SIG-M5 (cell line): ENCODE results near the gene PROM2.

Experiments used
- DNase-seq: peaks from one replicate; lab custom pipeline; 2025; lab: John Stamatoyannopoulos, UW

Gene PROM2

DNA sequence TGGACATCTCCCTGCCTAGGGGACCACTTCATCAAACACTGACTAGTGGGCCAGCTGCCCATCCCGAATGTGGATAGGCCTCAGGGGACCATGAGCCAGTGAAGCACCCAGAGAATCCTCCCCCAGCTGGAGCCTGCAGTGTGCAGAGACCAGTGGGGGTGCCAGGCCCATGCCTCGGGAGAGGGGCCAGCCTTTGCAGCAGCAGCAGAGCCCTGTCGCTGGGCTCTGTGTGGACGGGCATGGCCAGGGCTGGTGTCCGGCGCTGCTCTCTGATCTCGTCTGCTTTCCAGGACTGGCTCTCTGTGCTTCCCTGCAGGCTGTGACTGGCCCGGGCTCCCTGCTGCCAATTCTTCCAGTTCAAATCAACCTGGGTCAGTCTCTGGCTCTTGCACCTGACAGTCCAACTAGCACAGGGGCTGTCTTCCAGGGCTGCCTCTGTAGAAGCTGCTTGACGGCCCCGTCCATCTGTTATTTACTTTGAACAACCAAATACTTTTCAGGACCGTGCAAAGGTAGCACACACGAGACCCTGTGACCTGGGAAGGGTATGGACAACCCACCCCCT, 34.3 kb downstream of the PROM2 start:
- no peak for DNase-seq

DNA sequence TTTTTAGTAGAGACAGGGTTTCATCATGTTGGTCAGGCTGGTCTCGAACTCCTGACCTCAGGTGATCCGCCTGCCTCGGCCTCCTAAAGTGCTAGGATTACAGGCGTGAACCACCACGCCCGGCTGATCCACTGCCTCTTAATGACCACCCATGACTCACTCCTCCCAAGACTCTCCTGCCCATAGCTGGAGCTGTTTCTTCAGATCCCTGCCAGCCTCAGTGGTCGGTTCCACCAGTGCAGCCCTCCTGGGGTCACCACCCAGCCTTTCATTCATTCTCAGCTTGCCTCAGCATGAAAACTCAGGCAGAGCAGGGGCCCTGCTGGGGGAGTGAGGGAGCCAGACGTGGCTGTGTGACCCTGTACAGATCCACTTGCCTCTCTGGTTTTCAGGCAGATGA, 35.4 kb downstream of the PROM2 start:
- DNase-seq: no peak

DNA sequence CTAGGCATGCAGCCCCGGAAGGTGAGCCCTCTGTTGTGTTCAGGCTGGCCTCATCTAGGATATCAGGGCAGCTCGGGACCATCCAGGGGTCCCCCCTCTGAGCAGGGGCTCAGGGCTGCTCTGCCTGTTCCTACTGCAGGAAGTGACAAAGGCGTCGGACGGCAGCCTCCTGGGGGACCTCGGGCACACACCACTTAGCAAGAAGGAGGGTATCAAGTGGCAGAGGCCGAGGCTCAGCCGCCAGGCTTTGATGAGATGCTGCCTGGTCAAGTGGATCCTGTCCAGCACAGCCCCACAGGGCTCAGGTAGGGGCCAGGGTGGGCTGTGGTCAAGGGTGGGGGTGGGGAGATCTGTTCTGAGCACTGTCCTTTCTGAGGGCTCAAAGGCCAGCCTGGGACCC, 36.0 kb downstream of the PROM2 start:
- no peak for DNase-seq

DNA sequence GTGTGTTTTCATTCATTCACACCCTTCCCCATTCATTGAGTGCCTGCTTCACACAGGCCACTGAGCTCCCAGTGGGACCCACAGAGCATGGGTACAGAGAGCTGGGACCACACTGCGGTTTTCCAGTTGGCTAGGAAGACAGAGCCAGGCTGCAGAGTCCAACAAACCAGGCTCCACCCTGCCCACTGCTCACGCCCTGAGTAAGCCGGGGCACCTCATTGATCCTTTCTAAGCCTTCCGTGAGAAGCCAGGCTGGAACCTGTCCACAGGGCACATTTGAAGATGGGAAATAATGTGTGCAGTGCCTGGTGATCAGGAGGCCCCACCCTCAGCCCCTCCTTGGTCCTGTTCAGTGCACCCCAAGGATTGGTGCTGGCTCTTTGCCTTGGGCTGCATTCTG, 36.4 kb downstream of the PROM2 start:
- DNase-seq: no peak

DNA sequence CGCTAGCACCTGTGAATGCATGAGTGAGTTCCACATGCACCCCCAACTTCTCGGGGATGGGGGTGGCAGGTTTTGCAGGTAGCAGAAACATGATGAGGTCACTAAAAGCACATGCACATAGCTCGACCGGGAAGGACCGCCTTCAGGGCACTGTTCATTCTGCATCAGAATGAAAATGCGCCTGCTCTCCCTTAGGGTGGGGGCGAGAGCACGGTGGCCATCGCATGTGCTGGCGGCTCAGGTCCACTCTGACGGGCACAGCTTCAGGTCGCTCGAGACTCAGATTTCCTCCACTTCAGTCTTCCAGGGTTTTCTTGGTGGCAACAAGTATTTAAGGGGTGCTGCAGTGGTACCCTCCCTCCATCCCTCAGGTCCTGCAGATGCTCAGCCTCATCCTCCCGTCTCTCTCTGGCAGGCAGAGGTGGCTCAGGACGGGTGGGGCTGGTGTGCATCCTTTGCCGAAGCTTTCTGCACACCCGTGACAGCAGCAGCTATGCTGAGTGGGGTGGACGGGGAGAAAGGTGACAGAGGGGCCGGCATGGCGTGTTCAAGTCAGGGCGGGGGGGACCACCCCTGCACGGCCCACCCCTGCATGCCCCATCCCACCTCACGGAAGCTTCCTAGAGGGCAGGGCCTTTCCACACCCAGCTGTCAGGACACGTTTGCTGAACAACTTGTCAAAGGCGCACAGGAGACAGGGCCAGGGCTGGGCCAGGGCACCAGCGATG, 37.7 kb downstream of the PROM2 start:
- no peak for DNase-seq

DNA sequence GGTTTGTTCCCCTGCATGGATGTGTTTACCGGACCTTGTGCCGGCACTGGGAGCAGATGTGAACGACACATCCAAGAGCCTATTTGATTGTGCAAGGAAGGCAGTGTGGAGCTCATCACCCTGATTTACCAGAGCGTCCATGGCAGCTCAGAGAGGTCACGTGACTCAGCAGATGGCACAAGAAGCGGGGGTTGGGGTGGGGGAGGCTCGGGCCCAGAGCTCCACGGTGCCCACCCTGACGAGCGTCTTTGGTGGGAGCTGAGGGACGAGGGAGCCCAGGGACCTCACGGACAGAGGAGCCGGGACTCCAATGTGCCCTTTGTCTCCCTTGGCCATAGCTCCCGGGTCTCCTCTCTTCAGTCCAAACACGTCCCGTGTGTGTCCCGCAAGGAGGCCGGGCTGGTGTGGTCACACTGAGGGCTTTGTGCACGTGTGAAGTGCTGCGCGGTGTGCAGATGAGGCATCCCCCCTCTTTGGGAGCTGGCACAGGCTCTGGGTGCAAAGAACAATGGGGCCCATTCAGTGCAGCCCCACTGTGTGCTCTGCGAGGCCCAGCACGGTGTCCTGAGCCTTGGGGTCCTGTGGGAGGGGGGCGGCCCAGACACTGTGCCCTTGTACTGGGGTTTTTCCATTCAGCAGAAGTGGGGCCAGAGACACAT, 38.4 kb downstream of the PROM2 start:
- DNase-seq: no peak

DNA sequence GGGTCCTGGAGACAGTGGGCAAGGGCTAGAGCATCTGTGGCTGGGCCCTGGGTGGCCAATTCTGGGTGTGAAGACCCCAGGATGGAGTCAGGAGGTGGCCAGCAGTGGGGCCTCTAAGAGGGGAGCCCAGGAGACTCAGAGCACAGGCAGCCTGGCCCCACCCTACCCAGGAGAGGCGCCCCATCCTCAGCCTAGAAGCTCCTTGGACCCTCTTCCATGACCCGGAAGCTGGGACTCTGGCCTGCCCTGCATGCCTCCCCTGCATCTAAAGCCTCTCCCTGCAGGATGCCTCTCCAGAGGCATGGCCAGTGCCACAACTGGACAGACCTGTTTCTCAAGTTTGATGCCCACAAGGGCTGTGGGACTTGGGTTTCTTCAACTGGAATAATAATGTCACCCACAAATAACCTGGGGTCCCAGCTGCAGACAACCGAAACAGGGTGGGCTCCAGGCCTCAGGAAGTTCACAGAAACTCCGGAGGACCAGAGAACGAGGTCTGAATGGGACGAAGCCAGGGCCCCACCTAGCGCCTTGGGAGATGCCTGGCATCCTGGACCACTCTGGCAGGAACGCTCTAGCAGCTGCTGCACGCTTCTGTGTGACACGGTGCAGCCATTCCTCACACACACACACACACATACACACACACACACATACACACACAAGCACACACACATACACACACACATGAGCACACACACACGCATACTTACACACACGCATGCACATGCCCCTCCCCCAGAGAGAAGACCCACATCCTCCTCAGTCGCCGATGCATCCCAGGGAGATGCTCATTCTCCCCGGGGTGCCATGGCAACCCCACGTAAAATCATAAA, 39.3 kb downstream of the PROM2 start:
- no peak for DNase-seq

DNA sequence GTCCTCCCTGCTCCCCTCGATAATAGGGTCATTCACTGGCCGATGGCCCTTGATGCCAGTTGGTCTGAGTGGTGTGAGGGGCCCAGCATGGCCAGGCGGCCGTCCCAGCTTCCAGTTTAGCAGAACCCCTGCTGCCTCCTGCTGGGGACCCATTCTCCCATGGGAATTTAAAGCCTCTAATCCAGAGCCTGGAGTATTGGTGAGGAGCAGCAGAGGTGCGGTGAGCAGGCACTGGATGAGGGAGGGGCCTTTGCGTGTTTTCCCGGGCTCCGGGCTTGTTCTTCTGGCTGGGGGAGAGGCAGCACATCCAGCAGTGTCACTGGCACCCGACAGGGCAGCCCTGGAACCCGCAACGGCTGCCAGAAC, 40.3 kb downstream of the PROM2 start:
- no peak for DNase-seq

DNA sequence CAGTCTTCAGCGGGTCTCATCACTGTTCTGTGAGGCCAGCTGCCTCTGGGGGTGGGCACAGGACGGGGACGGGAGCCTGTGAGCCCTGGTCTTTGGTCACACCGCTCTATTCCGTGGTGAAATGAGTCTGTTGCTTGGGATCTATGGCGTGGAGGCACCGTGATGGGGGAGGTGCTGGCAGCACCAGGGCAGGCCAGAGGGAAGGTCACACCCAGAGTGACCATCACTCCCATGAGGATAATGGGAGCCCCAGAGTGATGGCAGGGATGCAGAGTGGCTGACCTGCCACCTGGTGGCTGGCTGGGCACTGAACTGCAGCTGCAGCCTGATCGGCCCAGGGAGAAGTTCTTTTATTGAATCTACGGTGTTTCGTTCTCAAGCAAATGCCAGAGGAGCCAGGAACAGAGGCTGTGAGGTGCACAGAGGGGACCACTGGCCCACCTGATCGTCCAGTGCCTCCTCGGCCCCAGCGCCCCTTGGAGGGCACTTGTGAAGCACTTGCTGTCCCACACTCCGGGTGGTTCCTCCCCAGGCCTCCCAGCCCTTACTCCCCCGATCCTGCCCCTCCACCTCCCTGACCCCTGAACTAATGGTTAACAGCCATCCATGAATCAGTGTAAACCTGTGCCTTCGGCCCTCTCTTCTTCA, 40.8 kb downstream of the PROM2 start:
- DNase-seq: no peak

DNA sequence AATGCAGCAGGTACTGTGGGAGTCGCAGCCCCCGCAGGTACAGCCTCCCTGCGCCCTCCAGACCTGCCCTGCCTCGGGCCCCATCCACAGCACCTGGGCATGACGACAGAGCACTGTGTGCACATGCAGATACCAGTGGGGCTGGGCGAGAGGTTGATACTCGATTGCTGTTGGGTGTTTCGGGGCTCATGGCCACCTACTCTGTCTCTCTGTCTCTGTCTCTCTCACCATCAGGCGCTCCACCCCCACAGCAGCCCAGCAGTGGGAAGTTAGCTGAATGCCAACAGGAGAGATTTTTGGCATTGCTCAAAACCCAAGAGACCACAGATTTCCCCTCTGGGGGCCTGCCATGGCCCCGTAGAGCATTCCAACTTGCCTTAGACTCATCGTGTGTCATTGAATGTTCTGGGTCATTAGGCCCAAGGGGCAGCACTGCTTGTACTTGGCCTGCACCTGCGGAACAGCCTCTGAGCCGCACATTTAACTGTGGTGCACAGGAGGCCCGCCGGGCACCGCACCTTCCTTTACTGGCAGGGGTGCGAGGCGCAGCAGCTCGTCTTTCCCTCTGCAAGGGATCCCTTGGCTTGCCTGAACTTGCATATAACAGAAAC, 41.7 kb downstream of the PROM2 start:
- DNase-seq: no peak

DNA sequence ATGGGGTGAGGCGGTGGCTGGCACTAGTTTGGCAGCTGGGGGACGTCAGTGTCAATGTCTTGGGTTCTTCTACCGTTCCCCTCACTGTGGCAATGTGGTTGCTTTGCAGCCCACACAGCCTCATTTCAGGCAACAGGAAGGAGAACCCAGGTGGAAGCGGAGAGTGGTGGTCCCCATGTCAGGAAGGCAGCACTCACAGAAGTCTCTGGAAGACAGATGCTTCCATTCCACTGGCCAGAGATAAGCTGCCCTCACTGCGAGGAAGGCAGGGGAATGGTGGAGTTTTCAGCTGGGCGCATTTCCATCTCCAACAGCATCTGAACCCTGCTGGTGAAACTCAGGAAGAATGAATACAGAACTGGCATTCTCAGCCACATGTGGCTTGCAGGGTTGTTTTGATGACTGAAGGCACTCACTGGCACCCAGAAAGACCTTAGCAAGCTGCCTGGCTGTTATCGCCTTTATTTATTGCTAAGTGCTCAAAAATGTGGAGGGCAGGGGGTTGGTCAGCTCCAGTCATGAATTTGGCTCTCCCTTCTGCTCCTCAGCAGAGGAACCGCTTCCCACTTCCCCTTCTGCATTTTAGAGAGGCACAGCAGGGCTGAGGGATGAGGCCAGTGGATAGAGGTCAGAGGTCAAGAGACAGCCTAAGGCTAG, 42.3 kb downstream of the PROM2 start:
- no peak for DNase-seq

DNA sequence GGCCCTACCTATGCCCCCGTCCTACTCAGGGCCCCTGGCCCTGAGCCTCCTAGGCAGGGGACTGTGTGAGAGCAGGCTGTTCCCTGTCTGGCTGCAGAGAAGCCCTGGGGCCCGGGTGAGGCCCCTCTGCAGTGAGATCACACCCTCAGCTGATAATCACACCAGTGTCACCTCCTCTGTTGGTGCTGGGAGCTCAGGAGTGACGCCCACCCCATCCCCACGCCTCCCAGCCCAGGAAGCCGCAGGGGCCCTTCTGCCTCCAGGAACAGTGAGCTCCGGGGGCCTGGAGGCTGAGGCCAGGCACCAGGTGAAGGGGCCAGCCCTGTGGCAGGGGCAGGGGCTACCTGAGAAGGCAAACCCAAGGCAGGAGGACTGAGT, 42.9 kb downstream of the PROM2 start:
- no peak for DNase-seq

DNA sequence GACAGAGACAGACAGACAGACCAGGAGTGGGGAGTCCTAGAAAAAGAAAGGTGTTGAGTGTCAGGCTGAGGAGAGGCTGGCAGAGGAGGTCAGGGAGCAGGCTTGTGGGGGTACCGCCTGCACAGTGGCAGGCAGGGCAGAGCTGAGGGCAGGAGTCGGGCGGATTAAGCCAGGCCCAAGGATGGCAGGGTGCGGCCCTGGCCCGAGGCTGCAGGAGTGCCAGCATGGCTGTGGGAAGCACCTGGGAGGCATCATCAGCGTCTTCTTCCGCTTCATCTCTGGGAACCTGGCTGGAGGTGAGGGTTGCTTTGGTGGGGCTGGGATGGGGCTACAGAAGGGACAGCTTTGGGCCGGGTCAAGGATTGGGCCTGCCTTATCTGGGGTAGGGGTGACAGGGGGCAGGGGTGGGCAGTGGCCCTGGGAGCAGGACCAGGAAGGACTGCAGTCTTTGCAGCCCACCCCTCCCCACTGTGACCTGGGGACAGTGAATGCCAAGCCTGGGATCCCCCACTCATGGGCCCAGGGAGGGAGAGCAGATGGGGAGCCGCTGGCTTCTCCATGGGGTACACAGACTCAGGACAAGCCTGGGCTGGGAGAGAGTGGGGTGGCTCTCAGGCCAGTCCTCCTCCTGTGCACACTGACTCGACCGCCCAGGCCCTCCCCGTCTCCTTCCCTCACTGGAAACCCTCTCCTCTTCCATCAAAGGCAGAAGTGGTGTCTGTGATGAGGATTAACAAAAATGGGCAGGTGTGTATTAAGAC, 43.6 kb downstream of the PROM2 start:
- no peak for DNase-seq

DNA sequence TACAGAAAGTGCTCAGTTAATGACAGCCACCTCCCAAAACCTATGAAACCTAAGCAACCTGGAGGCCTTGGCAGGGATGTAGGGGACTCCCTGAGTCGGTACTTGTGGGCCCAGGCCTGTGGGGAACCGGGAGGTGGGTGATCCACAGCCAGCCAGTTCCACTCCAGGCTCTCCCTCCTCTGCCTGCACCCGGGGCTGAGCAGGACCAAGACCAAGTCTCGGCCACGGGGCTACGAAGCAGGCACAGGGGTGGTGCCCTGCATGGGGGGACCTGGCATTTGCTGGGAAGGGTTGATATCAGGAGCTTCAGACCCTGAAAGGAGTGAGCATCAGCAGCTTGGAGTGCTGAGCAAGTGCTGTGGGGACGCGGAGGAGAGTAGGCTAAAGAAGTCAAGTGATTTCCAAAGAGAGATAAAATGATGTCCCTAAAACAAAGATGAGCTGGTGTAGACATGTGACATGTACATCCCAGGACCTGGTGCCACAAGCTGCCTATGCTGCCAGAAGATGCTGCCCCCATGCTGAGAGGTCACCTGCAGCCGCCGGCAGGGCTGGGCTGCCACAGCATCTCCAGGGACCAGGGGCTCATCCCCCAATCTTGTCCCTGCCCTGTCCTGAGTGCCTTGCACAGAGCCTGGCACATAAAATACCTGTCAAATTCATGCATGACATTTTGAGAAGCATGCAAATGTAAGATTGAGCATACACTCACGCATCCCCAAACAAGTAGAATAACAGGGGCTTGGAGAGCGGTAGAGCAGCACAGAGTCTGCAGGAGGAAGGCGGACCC, 44.4 kb downstream of the PROM2 start:
- no peak for DNase-seq

DNA sequence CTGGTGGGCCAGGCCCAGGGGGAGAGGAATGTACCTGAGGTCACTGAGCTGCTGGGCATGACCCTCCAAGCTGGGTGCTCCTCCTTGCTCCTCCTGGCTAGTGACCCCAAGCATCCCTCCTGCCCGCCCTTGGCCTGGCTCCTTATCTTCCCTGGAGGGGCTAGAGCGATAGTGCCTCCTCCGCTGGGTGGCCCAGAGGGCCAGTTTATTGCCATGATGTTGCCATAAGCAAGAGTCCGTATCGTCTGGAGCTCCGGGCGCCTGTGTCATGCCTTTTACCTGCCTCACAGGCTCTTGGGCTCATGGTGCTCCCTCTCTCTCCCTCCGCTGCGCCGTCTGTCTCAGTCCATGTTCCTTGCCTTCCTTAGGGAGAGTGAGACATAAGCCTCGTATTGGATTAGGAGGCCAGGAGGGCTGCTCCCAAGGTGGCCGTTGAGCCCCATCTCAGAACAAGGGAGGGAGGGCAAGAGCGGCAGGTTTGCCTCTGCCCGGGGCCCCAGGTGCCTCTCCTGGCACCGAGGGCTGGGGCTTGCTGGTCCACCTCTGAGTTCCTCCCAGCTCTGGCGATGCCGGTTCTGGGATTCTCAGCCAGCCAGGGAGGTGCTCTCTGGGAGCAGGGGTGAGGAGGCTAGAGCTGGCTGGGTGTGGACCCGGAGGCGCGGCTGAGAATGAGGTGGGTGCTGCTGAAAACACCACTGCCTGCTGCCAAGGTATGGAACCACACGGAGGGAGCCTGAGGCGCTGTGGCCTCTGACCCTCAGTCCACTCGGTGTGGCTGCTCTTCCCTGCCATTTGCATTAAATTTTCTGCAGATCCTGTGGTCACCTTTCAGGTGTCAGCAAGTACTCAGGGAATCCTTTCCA, 45.5 kb downstream of the PROM2 start:
- no peak for DNase-seq

DNA sequence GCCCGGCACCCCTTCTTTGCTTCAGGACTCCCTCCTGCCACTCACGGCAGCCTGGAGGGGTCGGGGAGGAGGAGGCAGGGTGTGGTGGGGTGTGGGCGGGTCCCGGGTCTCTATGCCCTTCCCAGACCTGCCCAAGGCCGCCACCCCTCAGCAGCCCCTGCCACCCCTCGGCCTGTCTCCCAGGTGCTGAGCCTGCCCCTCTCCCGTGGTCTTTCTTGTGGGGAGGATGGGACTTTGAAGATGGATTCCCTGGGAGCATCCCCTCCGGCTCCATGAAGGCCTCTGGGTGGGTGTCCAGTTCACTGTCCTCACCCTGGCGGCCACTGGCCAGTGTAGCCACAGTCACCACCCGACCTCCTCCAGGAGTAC, 46.1 kb downstream of the PROM2 start:
- no peak for DNase-seq

DNA sequence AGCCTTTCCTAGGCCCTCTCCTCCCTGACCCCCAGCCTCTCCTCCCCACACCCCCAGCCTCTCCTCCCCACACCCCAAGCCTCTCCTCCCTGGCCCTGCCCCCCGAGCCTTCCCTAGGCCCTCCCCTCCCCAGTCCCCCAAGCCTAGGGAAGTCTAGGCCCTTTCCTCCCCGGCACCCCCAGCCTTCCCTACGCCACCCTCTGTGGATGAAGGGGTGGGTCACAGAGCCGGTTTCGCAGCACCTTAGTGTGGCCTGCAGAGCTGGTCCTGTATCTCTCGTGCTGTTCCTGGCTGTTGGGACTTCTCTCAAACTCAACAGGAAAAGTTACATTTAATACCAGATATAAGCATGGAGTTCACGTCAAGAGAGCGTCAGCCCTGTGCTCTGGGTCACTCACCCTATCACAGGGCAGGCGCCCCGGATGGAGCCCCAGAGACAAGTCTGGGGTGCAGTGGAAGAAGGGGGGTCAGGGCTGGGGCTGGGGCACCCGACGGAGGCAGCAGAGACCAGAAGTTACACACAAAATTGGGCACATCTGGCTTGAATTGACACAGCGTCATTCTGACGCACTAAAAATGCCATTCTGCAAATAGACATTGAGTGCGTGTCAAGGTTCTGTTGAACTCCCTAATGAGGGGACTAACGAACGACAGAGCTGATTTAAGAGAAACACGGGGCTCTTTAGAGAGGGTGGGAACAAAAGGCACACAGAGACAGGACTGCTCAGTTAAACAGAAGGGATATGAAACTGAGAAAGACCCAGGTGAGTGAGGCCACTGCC, 46.9 kb downstream of the PROM2 start:
- DNase-seq: no peak
